Activated CD4-positive, alpha-beta T cell treated with anti-CD3 and anti-CD28 coated beads for 24 hours (primary cell): ENCODE results near the gene TRAF2.
"Not testable (repeated sequence)": the region's sequence is repeated elsewhere in the genome, so short reads cannot be mapped to it uniquely, and the experiment has no call there.

Source experiments
- DNase-seq, 2 donors: peaks; one replicate each; pipeline ENCODE4 v3.0.0-alpha.2; 2020; ENCODE audit warnings: low read depth in 2 of 2

TRAF2 gene

DNA sequence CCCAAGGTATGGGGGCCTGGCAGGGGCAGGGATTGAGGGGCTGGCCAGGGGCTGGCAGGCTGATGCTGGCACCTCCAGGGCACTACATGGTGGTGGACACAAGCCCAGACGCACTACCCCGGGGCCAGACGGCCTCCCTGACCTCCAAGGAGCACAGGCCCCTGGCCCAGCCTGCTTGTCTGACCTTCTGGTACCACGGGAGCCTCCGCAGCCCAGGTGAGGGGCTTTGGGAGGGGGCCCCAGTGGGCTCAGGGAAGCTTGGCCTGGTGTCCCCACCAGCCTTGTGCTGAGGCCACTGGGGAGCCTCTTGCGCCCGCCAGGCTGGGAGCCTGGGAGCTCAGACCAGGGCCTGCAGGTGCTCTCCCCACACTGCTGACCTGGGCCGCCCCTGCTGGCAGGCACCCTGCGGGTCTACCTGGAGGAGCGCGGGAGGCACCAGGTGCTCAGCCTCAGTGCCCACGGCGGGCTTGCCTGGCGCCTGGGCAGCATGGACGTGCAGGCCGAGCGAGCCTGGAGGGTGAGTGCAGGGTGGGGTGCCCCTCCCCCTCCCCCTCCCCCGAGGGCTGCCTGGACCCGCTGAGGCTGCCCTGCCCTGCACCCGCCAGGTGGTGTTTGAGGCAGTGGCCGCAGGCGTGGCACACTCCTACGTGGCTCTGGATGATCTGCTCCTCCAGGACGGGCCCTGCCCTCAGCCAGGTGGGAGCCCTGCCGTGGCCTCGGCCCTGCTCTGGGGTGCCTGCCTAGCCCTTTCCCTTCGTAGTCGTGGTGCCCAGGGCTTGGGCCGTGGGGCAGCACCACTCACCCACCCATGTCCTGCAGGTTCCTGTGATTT lies 28.5 kb upstream of the TRAF2 start:
- DNase-seq: no peak

DNA sequence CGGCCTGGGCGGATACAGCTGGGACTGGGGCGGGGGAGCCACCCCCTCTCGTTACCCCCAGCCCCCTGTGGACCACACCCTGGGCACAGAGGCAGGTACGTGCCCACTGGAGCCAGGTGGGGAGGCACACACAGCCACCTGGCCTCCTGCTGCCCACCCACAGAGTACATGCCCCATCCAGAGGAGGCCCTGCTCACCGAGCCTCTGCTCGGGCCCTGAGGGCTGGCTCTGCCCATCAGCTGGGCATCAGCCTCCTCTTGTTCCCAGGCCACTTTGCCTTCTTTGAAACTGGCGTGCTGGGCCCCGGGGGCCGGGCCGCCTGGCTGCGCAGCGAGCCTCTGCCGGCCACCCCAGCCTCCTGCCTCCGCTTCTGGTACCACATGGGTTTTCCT lies 27.9 kb upstream of the TRAF2 start:
- DNase-seq: no peak

DNA sequence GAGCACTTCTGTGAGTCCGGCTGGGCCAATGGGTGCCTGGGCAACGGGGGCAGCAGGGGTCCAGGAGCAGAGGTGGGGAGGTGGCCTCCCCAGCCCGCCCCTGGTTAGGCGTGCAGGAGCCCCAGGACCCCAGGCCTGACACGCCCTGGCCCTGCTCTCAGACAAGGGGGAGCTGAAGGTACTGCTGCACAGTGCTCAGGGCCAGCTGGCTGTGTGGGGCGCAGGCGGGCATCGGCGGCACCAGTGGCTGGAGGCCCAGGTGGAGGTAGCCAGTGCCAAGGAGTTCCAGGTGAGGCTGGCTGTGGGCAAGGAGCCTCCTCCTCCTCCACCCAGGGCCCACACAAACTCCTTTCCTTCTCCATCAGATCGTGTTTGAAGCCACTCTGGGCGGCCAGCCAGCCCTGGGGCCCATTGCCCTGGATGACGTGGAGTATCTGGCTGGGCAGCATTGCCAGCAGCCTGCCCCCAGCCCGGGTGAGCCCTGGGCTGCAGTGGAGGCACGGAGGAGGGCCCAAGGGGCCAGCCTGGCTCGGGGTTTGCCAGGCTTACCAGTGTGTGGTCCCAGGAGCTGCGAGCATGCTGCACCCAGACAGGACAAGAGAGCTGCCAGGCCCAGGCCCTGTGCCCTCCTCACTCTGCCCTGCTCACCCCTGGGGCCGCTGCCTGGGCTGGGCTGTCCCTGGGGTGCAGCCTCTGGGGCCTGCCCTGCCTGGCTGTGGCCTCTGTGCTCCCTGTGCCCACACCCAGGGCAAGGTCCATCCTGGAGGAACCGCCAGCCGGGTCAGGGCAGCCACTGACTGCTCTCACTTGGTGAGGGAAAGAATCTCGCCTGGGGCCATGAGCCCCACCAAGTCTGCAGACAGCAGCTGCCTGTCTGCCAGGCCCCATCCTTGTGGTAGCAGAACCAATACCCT lies 27.2 kb upstream of the TRAF2 start:
- no peak for DNase-seq

DNA sequence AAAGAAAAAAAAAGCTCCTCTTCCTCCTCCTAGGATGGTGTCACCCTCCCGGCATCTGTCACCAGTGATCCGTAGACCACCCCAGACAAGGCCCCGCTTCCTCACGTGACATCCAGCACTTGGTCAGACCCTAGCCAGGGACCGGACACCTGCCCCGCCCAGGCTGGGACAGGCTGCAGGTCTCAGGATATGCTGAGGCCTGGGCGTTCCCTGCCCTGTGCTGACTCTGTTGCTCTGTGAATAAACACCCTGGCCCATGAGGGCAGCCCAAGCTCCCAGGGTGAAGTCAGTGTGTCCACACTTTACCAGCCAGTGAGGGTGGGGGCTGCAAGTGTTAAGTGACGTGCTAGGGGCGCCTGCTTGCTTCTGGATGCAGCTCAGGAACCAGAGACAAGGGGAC lies 25.8 kb upstream of the TRAF2 start:
- DNase-seq: no peak

DNA sequence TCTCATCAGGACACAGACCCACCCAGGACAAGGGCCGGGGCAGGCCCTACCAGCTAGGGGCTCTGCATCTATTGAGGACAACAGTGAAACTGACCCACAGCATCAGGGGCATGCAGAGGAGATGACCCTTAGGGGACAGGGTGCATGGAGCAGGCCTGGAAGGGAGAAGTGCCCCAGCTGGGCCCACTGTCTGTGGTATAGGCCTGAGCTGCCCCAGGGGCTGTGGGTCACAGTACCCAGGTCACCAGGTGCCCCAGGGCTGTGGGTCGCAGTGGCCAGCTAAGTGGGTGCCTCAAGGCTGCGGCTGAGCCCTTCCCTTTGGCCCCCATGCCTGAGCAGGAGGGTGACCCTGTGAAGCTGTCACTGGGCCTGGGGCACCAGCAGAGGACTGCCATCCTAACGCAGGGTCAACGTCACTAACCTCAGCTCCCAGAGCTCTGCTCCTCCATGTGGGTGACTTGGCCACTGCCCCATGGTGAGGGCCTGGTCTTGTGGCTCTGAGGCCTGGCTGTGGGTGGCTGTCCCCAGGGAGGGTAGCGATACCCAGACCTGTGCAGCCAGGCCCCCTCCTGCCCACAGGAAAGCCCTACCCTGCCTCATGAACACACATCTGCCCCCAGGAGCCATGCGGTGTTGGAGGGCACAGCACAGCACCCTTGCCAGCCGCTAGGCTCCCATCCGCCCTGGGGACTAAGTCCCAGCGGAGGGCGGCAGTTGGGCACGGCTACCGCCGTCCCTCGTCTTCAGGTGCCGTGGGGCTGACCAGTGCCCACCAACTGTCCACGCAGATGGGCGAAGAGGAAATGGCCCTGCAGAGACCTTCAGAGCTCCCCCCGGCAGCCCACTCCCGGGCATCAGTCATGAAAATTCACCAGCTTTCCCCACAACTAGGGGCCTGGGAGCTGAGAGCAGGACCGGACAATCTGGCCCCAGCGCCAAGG lies 25.1 kb upstream of the TRAF2 start:
- DNase-seq: no peak

DNA sequence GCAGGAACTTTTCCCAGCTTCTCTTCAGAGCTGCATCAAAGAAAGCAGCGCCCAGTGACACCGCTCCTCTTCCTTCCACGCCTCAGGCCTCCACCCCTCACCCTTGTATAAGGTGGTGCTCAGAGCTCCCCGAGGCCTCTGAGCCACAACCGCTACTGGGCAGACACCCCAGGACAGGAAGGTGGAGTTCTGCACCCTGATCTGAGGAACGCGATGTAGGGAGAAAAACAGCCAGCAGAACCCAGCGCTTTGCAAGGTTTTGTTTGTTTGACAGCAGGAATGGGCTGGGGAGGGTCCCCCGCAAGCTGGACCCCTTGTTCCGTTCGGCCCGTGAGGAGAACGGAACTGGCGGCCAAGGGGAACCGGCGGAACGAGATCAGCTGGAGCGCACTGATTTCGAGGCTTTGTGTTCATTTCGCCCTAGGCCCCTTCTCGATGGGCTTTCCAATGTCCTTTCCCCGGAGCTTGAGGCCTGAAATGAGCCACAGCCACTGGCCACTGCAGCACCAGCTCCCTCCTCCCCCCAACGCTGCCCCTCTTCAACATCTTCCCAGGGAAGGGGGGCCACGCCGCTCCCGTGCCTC lies 24.4 kb upstream of the TRAF2 start:
- no peak for DNase-seq

DNA sequence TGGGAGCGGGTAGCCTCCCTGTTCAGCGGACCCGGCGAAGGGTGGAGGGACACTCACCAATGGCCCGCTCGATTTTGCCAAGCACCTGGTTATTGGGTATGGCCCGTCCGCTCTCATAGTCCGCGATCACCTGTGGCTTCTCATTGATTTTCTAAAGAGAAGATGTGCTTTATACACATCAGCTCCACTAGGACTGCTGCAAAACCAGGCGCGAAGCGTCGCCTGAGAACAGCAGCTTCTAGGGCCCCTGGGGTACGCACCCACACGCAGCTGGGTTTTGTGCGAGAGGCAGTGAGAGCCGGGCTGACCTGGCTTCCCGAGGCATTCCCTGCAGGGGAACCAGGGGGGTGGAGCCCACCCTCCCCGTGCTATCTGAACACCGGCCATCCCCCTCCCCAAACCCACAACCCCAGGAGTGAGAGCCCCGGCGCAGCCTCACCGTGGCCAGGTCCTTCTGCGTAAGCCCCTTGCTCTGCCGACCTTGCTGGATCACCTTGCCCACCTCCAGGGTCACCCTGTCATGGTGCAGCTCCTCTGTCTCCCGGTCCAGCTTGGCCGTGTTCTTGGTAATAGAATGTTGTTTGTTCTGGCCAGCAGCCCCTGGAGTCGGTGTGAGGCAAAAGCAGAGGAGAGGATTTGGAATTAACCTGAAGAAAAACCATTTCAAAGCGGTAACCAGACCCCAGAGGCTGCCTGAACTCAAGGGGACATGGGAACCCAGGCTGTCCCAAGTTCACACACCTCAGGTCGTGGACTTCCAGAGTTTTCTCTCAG lies 23.3 kb upstream of the TRAF2 start:
- DNase-seq: no peak

DNA sequence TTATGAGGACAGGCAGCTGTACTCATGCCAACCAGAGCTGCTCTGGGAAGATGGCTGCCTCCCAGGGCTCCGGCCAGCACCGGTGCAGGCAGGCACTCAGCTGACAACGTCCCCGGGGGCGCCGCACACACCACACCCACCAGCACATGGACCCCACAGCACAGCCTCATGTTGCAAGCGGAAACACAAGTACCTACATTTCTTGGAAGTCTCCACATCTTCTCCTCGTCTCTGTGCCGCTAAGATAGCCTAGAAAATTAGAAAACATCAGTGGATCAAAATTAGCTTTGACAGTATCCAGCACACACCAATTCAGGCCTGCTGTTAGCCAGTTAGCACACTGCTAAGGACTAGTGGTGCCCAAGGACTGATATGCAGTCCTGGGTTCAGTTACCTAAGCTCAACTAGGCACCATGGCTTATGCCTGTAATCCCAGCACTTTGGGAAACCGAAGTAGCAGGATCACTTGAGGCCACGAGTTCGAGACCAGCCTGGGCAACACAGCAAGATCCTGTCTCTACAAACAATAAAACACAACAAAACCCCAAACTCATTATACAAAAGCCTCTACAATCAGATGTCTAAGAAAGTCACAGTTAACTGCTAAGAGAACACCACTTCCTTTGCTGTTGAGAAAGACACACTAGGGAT lies 22.6 kb upstream of the TRAF2 start:
- no peak for DNase-seq

DNA sequence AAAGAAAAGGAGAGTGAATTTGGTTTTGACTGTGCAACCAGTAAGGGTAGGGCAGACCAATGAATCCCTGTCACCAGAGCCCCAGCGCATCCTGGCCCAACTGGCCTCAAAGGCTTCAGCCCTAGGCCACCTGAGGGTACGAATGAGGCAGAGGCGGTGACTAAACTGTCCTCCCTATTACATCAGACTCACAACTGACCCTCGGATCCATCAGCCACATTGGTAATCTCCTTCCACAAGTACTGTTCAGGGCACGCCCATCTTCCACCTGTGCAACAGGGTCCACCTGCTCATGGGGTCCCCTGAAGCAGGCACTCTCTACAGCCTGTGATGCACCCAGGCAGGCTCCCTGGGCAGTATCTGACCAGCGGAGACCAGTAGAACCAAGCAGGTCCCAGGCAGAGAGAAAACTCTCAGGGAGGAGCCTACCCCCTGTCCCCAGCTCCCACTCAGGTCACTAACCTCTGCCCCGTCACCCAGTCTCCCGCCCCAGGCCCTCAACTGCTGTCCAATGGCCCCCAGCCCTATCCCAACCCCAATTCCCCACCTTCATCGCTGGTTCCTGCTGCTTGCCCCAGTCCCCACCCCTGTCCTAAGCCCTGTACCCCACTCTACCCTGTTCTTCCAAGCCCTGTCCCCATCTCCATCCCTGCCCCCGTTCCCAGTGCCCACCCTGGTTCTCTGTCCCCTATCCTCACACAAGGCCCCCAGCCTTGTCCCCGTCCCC lies 21.1 kb upstream of the TRAF2 start:
- DNase-seq: no peak

DNA sequence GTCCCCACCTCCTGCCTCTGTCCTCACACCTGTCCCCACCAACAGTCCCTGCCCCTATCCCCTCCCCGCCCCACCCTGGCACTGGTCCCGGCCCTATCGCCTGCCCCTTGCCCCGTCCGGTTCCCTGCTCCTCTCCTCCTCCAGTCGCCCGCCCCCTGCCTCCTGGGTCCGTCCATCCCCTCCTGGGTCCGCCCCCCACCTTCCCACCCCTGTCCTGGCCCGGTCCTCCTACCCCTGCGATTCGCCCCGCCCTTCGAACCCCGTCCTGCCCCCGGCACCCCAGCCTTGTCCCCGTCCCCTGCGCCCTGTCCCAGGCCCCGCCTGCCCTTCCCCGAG lies 20.6 kb upstream of the TRAF2 start:
- no peak for DNase-seq

DNA sequence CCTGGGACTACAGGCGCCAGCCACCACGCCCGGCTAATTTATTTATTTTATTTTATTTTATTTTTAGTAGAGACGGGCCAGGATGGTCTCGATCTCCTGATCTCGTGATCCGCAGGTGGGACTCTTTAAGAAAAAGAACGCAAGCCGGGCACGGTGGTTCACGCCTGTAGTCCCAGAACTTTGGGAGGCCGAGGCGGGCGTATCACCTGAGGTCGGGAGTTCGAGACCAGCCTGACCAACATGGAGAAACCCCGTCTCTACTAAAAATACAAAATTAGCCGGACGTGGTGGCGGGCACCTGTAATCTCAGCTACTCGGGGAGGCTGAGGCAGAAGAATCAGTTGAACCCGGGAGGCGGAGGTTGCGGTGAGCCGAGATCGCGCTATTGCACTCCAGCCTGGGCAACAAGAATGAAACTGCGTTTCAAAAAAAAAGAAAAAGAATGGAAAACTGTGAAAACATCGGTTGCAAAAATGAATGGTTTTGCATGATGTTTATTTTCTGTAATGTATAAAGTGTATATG lies 19.4 kb upstream of the TRAF2 start:
- DNase-seq: not testable (repeated sequence)

DNA sequence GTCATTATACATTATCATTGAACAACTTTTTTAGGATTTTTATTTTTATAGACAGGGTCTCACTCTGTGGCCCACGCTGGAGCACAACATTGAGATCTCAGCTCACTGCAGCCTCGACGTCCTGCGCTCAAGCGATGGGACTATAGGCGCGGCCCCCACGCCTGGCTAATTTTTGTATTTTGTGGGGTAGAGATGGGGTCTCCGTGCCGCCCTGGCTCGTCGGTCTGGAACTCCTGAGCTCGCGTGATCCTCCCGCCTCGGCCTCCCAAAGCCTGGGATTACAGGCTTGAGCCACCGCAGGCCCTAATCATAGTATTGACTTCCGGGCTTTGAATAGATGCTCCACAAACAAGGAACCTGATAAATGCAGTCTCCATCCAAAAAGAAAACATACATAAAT lies 18.8 kb upstream of the TRAF2 start:
- no peak for DNase-seq

DNA sequence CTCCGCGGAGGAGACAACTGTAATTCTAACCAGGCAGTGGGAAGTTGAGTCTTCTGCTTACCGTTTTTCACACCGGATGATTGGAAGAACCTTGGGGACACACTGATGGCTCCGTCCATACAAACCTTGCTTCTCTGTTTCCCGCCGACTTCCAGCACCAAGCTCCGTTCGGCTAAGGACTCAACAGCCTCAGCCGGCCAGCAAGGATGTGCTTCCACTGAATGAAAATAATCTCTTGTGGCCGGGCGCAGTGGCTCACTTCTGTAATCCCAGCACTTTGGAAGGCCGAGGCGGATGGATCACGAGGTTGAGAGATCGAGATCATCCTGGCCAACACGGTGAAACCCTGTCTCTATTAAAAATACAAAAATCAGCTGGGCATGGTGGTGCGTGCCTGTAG lies 18.4 kb upstream of the TRAF2 start:
- no peak for DNase-seq

DNA sequence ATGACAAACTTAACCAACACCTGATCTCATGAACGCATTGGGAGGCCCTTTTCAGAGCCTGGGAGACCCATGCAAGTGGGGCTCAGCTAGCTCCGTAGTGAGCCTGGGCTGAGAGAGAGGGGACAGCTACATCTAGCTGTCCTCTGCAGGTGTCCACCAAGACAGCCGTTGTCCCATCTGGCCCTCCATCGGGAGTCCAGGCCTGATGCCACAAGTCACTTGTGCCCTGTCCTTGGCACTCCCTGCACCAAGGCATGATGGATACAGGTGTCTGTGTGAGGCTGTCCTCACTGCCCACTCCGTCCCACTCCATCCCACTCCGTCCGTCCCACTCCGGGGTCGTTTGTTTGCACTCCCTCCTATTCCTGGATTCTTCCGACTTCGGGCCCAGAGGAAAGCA lies 17.7 kb upstream of the TRAF2 start:
- DNase-seq: no peak

DNA sequence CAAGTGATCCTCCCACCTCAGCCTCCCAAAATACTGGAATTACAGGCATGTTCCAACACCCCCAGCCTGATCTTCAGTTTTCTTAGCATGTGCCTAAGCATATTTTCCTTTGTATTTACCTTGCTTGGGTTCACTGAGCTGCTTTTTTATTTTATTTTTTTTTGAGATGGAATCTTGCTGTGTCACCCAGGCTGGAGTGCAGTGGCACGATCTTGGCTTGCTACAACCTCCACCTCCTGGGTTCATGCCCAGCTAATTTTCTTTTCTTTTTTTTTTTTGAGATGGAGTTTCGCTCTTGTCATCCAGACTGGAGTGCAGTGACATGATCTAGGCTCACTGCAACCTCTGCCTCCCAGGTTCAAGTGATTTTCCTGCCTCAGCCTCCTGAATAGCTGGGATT lies 16.7 kb upstream of the TRAF2 start:
- not testable (repeated sequence) for DNase-seq

DNA sequence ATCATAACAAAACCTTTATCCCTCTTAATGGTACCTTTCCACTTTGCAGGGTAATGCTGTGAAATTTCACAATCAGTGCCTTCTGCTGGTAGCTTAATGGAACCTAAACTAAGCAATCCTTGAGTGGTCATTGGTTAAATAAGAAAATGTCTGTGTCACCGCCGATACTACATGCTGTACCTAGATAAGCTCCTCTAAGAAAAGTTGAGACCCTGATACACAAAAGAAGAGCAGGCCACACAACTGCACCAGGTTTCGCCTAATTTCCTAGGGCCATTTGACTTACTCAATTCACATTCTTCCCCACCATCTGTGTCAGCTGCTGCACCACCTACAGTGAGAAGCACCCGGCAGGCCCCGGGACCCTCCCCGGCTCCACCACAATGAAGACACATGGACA lies 11.2 kb upstream of the TRAF2 start:
- DNase-seq: no peak

DNA sequence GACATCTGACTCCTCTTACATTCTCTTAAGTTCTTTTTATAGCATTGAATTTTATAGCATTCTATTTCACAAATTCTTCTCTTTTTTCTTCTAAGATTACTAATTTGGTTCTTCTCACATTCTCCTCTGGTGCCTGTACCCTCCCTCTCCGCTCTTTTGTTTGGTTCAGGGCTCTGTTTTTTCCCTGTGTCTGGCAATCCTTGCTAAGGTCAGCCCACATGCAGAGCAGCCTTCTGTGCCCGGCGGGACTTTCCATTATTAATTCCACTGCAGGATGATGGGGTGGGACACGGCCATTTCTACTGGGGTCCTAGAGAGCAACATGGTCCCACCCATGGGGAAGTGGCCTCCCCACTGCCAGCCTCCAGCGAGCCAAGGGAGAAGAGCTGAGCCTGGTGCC lies 9.8 kb upstream of the TRAF2 start:
- no peak for DNase-seq

DNA sequence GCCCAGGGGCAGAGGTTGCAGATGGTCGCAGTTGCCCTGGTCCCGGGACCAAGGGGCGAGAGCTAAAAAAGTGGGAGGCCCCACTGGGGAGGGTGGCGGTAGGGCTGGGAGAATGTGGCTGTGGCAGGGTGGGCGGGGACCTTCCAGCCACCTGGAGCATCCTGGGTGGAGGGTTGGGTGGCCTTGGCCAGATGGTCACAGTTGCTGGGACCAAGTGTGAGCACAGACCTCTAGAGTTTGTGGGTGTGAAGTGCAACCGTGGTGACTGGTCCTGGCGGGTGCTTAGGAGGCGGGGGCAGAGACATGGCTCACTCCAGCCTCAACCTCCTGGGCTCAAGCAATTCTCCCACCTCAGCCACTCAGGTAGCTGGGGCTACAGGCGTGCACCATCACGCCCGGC lies 5.7 kb upstream of the TRAF2 start:
- no peak for DNase-seq

DNA sequence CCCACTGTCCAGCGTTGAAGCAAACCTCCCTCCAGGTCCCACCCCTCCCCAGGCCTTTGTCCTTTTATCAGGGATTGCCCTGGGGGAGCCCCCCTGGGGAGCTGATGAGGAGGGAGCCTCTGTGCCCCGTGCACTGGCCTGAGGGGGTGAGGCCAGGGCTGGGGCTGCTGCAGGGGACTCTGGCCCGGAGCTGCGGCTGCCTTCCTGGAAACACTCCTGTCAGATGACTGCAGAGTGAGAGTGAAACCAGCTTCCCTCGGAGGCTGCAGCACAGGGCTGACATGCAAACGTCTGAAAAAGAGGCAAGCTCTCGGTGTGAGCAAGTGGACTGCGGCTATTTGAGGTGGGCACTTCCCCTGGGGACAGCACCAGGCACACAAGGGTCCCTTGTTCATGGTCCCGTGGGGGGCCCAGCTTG lies 4.6 kb upstream of the TRAF2 start:
- DNase-seq: peak; percentile 40 to 52
